ENCODE results near the gene STK32B.

STK32B gene

GRCh38 chr4:5027346-5027745 is 23.9 kb upstream of the STK32B start:
- DNase-seq (ENCODE audit: extremely low spot score) = no peak
- ChIA-PET CTCF (interaction anchor here (1.6 kb wide), 1 partner anchor 10 kb away, joined by 5 read pairs; no protein-coding TSS in a partner anchor), POLR2A (no interaction called here)
- no peak for TF ChIP-seq CTCF (IDR thresholded peaks at IDR 0.05; ENCODE audit: control extremely low read depth, extremely low read depth, low read depth, missing control alignments)

GRCh38 chr4:5028480-5028879 is 22.8 kb upstream of the STK32B start:
- no peak for TF ChIP-seq CTCF (IDR thresholded peaks at IDR 0.05; ENCODE audit: control extremely low read depth, extremely low read depth, low read depth, missing control alignments)
- no peak for DNase-seq (ENCODE audit: extremely low spot score)
- ChIA-PET CTCF (no interaction called here), POLR2A (no interaction called here)

- CTCF ChIA-PET = no interaction called here
- POLR2A ChIA-PET = no interaction called here
- DNase-seq (ENCODE audit: extremely low spot score) = no peak
- no peak for TF ChIP-seq CTCF (IDR thresholded peaks at IDR 0.05; ENCODE audit: control extremely low read depth, extremely low read depth, low read depth, missing control alignments)
Measured at GRCh38 chr4:5029447-5029846, 21.8 kb upstream of the STK32B start.

GRCh38 chr4:5030221-5030620 is 21.1 kb upstream of the STK32B start:
- CTCF ChIA-PET = no interaction called here
- POLR2A ChIA-PET = no interaction called here
- DNase-seq (ENCODE audit: extremely low spot score) = no peak
- no peak for TF ChIP-seq CTCF (IDR thresholded peaks at IDR 0.05; ENCODE audit: control extremely low read depth, extremely low read depth, low read depth, missing control alignments)

GRCh38 chr4:5030927-5031326 is 20.4 kb upstream of the STK32B start:
- DNase-seq (ENCODE audit: extremely low spot score) = no peak
- ChIA-PET CTCF (no interaction called here), POLR2A (no interaction called here)
- no peak for TF ChIP-seq CTCF (IDR thresholded peaks at IDR 0.05; ENCODE audit: control extremely low read depth, extremely low read depth, low read depth, missing control alignments)

GRCh38 chr4:5032813-5033212 is 18.5 kb upstream of the STK32B start:
- POLR2A ChIA-PET = interaction anchor here (0.7 kb wide), 1 partner anchor 11 kb away, joined by 6 read pairs; no protein-coding TSS in a partner anchor
- CTCF ChIA-PET = no interaction called here
- no peak for DNase-seq (ENCODE audit: extremely low spot score)
- no peak for TF ChIP-seq CTCF (IDR thresholded peaks at IDR 0.05; ENCODE audit: control extremely low read depth, extremely low read depth, low read depth, missing control alignments)

All from GM10248 (cell line).